Small intestine (tissue), 7 donors: ENCODE results near the gene TMEM53. TPM values are rescaled to one million over a fixed set of nuclear protein-coding genes. Genes with fewer than 3 reads are reported as not detected.

Experiments used
- DNase-seq, 2 donors: peaks; one replicate each; pipeline versions ENCODE4 v3.0.0 to v3.0.0-alpha.2; 2013
- FAIRE-seq: peaks from 2 replicates; lab custom pipeline; 2012; peaks lifted over from hg19 to GRCh38; lab: Jason Lieb, UNC
- H3K27ac ChIP-seq, 3 donors: one replicate each; pipeline ENCODE4 v1.5.1; 2013; ENCODE audit warnings: low read length in 2 of 3, mild to moderate bottlenecking in 2 of 3, control low read depth in 1 of 3, inconsistent platforms in 1 of 3, low read depth in 1 of 3, moderate library complexity in 1 of 3
- H3K27me3 ChIP-seq, 3 donors: one replicate each; pipeline ENCODE4 v1.6.1; 2013; ENCODE audit warnings: low read length in 3 of 3, inconsistent platforms in 1 of 3; ENCODE audit not compliant: control insufficient read depth in 3 of 3, insufficient read depth in 3 of 3
- H3K36me3 ChIP-seq, 3 donors: one replicate each; pipeline ENCODE4 v1.6.1; 2013; ENCODE audit warnings: low read length in 3 of 3, inconsistent platforms in 1 of 3, low read depth in 1 of 3, mild to moderate bottlenecking in 1 of 3, moderate library complexity in 1 of 3; ENCODE audit not compliant: control insufficient read depth in 3 of 3, insufficient read depth in 2 of 3
- H3K4me1 ChIP-seq, 3 donors: one replicate each; pipeline ENCODE4 v1.6.1; 2013; ENCODE audit warnings: low read length in 2 of 3, inconsistent platforms in 1 of 3, low read depth in 1 of 3, mild to moderate bottlenecking in 1 of 3, moderate library complexity in 1 of 3; ENCODE audit not compliant: control insufficient read depth in 3 of 3, insufficient read depth in 2 of 3
- H3K4me3 ChIP-seq, 3 donors: one replicate each; pipeline ENCODE4 v1.5.1; 2013; ENCODE audit warnings: low read length in 3 of 3, control low read depth in 1 of 3, inconsistent platforms in 1 of 3, low read depth in 1 of 3, mild to moderate bottlenecking in 1 of 3, moderate library complexity in 1 of 3
- H3K9me3 ChIP-seq, 2 donors: one replicate each; pipeline ENCODE4 v1.6.1; 2013; ENCODE audit warnings: low read depth in 1 of 2, low read length in 1 of 2; ENCODE audit not compliant: control insufficient read depth in 2 of 2, insufficient read depth in 1 of 2
- WGBS, 3 donors: extraction: QIAGEN DNeasy Blood & Tissue Kit; methylation state at CpG; one replicate each; pipeline ENCODE4 v1.1.7; 2013; 5-methylcytosine and 5-hydroxymethylcytosine counted together
- polyA plus RNA-seq, 4 donors: library from polyadenylated mRNA; stranded (reverse) in 3 of 4; unstranded in 1 of 4; fragments of 200-250 nt in 3 of 4; fragments of 120-200 nt in 1 of 4; gene quantifications; one replicate each; pipeline versions ENCODE4 v1.2.1 to v1.2.3, GENCODE V29; 2013
- donor health status: healthy with polysubstance abuse.
- donor health status: control.
- donor health status: control.
- donor health status: Bipolar disorder and iron deficiency.
- donor health status: healthy.

Gene TMEM53
- polyA plus RNA-seq, 4 donors, result 16.6 to 27.2 (median 22.8) TPM

- WGBS, 3 donors, result 14 to 15% (median 14%) methylated on average over 8 of the region's 8 CpGs
- DNase-seq (no peak), FAIRE-seq (no peak)
- Histone ChIP-seq H3K36me3 (peaks cover 9 to 38% (median 10%) of the 10 kb centered on the region in 3 donors), H3K9me3 (no peaks in the 10 kb centered on the region), H3K27ac (peak overlapping the region; percentile 89 to 97 (median 90)), H3K4me3 (peak overlapping the region; percentile 52 to 76 (median 62)), H3K4me1 (peaks cover 4 to 19% (median 9%) of the 10 kb centered on the region in 3 donors), H3K27me3 (no peaks in the 10 kb centered on the region)
These were observed 43.0 kb downstream of the TMEM53 start for GRCh38 chr1:44631333-44631646.

- Histone ChIP-seq H3K27me3 (no peaks in the 10 kb centered on the region), H3K36me3 (peaks cover 0 to 26% (median 0%) of the 10 kb centered on the region in 3 donors), H3K27ac (no peak overlapping the region), H3K4me3 (no peak overlapping the region), H3K4me1 (peaks cover 4 to 19% (median 9%) of the 10 kb centered on the region in 3 donors), H3K9me3 (no peaks in the 10 kb centered on the region)
- 94 to 95% (median 95%) methylated on average over 2 of the region's 2 CpGs for WGBS, 3 donors
- FAIRE-seq (no peak), DNase-seq (no peak)
These were observed 44.2 kb downstream of the TMEM53 start for GRCh38 chr1:44630116-44630515.

GRCh38 chr1:44628962-44629756, 45.1 kb downstream of the TMEM53 start:
- 89 to 93% (median 91%) methylated on average over 5 of the region's 5 CpGs for WGBS, 3 donors
- no peak for FAIRE-seq
- DNase-seq, result no peak

GRCh38 chr1:44625348-44625747, 48.9 kb downstream of the TMEM53 start:
- no peak for FAIRE-seq
- no peak for DNase-seq

More at GRCh38 chr1:44628962-44629756, 45.1 kb downstream of the TMEM53 start:
- Histone ChIP-seq H3K36me3 (peaks cover 0 to 17% (median 0%) of the 10 kb centered on the region in 3 donors), H3K9me3 (no peaks in the 10 kb centered on the region), H3K4me3 (no peak overlapping the region), H3K27me3 (no peaks in the 10 kb centered on the region), H3K4me1 (peaks cover 4 to 18% (median 9%) of the 10 kb centered on the region in 3 donors), H3K27ac (no peak overlapping the region)

GRCh38 chr1:44624268-44624901, 49.9 kb downstream of the TMEM53 start:
- Histone ChIP-seq H3K36me3 (no peaks in the 10 kb centered on the region), H3K9me3 (no peaks in the 10 kb centered on the region), H3K27ac (no peak overlapping the region), H3K27me3 (peaks cover 0 to 1% (median 0%) of the 10 kb centered on the region in 3 donors), H3K4me3 (no peak overlapping the region), H3K4me1 (peaks cover 0 to 3% (median 0%) of the 10 kb centered on the region in 3 donors)
- FAIRE-seq (no peak), DNase-seq (no peak)
- WGBS, 3 donors, result 86 to 89% (median 89%) methylated on average over 12 of the region's 12 CpGs

More at GRCh38 chr1:44625348-44625747, 48.9 kb downstream of the TMEM53 start:
- H3K9me3 ChIP-seq, result no peaks in the 10 kb centered on the region
- no peaks in the 10 kb centered on the region for H3K36me3 ChIP-seq
- no peak overlapping the region for H3K27ac ChIP-seq
- H3K4me1 ChIP-seq, result no peaks in the 10 kb centered on the region
- H3K27me3 ChIP-seq, result no peaks in the 10 kb centered on the region
- 85 to 88% (median 87%) methylated on average over 7 of the region's 7 CpGs for WGBS, 3 donors
- no peak overlapping the region for H3K4me3 ChIP-seq

DNA sequence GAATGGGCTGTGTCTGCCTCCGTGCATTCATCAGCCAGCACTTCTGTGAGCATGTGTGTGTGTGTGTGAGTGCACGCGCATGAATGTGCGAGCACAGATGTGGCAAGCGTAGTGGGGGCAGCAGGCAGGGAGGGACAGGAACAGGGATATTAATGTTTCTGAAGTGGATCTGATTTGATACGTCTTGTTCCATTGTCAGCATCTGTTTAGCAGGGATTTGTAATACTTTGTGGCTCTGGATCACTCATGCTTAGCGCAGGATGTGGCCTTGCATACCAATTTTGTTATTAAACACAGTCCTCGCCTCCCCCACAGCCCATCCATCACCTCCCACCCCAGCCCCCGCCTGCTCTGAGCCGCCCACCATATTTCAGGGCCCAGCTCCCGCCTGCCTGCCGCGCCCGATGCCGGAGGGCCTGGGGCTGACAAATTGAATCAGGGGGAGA, 52.4 kb downstream of the TMEM53 start:
- H3K4me3 ChIP-seq, result no peak overlapping the region
- H3K4me1 ChIP-seq, result peaks cover 0 to 8% (median 0%) of the 10 kb centered on the region in 3 donors
- H3K27ac ChIP-seq, result no peak overlapping the region
- DNase-seq, result no peak
- FAIRE-seq, result no peak
- H3K27me3 ChIP-seq, result peaks cover 0 to 22% (median 0%) of the 10 kb centered on the region in 3 donors
- H3K9me3 ChIP-seq, result no peaks in the 10 kb centered on the region
- H3K36me3 ChIP-seq, result no peaks in the 10 kb centered on the region
- WGBS, 3 donors, result 86 to 93% (median 91%) methylated on average over 15 of the region's 15 CpGs

- Histone ChIP-seq H3K36me3 (no peaks in the 10 kb centered on the region), H3K4me3 (no peak overlapping the region), H3K4me1 (peaks cover 0 to 13% (median 0%) of the 10 kb centered on the region in 3 donors), H3K27me3 (peaks cover 0 to 40% (median 0%) of the 10 kb centered on the region in 3 donors), H3K27ac (no peak overlapping the region), H3K9me3 (no peaks in the 10 kb centered on the region)
- DNase-seq (no peak), FAIRE-seq (no peak)
- WGBS, 3 donors, result 63 to 79% (median 66%) methylated on average over 3 of the region's 3 CpGs
These were observed 54.2 kb downstream of the TMEM53 start for GRCh38 chr1:44620072-44620471.

DNA sequence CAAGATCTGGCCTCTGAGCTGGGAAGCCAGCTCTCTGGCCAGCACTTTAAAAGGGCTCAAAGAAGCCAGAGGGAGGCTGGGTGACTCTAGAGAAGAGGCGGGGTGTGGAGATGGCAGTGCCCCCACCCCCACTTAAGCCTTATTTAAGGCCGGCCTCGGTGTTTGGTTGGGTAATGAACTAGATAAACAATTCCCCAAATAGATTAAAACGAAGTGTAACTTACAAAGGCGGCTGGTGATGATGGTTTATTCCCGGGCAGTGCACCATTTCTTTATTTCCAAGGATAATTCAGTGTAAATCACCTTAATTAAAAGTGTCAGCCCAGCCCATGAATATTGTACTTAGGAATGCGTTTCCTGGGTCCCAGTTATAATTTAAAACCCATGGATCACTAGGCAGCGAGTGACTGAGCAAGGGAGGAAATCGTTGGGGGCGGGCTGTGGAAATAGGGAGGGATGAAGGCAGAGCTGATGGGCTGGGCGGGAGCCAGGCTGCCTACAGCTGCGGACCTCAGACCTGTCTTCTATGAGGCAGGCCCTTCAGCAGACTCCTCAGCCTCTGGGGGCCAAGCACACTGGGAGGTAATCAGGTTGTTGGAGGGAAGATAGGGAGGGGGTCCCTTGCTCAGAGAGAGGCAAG, 54.9 kb downstream of the TMEM53 start:
- no peak for DNase-seq

More for the DNA sequence above, 54.9 kb downstream of the TMEM53 start:
- no peak overlapping the region for H3K27ac ChIP-seq
- H3K27me3 ChIP-seq, result peaks cover 0 to 40% (median 0%) of the 10 kb centered on the region in 3 donors
- 69 to 82% (median 81%) methylated on average over 12 of the region's 12 CpGs for WGBS, 3 donors
- no peaks in the 10 kb centered on the region for H3K36me3 ChIP-seq
- no peaks in the 10 kb centered on the region for H3K9me3 ChIP-seq
- no peak for FAIRE-seq
- H3K4me3 ChIP-seq, result no peak overlapping the region
- H3K4me1 ChIP-seq, result peaks cover 0 to 13% (median 0%) of the 10 kb centered on the region in 3 donors
